Measurements from ENCODE around the gene KCNK6.

DNA sequence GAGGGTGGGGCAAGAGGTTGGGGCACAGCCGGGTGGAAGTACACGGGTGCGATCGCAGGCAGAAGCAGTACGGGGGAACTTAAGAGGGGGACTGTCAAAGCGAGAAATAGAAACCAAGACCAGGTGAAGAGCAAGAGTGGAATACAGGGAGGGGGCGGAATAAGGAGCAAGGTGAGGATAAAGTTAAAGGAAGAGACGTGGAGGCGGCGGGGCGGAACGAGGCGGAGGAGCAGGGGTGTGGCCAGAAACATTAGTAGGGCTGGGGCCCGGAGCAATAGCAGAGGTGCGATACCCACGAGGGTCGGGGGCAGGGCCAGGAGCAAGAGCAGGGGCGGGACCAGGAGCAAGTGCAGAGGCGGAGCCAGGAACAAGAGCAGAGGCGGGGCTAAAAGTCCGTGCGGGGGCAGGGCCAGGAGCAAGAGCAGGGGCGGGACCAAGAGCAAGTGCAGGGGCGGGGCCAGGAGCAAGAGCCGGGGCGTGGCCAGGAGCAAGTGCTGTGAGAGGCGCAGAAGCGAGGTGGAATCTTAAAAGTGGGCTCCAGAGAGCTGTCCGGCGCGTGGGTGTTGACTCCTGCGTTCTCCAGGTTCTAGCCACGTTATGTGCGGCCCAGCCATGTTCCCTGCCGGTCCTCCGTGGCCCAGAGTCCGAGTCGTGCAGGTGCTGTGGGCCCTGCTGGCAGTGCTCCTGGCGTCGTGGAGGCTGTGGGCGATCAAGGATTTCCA, 17.2 kb downstream of the KCNK6 start:
- no peak for TF ChIP-seq POLR2A (IDR thresholded peaks at IDR 0.05)
- TF ChIP-seq, protein P1, sequence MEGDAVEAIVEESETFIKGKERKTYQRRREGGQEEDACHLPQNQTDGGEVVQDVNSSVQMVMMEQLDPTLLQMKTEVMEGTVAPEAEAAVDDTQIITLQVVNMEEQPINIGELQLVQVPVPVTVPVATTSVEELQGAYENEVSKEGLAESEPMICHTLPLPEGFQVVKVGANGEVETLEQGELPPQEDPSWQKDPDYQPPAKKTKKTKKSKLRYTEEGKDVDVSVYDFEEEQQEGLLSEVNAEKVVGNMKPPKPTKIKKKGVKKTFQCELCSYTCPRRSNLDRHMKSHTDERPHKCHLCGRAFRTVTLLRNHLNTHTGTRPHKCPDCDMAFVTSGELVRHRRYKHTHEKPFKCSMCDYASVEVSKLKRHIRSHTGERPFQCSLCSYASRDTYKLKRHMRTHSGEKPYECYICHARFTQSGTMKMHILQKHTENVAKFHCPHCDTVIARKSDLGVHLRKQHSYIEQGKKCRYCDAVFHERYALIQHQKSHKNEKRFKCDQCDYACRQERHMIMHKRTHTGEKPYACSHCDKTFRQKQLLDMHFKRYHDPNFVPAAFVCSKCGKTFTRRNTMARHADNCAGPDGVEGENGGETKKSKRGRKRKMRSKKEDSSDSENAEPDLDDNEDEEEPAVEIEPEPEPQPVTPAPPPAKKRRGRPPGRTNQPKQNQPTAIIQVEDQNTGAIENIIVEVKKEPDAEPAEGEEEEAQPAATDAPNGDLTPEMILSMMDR (IDR thresholded peaks at IDR 0.05) = no peak

Data from breast epithelium (tissue), 3 donors.